ENCODE results near the gene RIOK3.

DNA sequence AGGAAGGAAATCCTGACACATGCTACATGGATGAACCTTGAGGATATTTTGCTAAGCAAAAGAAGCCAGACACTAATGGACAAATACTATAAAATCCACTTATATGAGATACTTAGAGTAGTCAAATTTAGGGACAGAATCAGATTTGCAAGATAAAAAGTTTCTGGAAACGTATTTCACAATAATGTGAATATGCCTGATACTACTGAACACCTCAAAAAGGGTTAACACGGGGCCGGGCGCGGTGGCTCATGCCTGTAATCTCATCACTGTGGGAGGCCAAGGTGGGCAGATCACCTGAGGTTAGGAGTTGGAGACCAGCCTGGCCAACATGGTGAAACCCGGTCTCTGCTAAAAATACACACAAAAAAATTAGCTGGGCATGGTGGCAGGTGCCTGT is 48.5 kb downstream of the RIOK3 start:
- no peak for TF ChIP-seq POLR2A (IDR thresholded peaks at IDR 0.05)
- TF ChIP-seq, protein P1, sequence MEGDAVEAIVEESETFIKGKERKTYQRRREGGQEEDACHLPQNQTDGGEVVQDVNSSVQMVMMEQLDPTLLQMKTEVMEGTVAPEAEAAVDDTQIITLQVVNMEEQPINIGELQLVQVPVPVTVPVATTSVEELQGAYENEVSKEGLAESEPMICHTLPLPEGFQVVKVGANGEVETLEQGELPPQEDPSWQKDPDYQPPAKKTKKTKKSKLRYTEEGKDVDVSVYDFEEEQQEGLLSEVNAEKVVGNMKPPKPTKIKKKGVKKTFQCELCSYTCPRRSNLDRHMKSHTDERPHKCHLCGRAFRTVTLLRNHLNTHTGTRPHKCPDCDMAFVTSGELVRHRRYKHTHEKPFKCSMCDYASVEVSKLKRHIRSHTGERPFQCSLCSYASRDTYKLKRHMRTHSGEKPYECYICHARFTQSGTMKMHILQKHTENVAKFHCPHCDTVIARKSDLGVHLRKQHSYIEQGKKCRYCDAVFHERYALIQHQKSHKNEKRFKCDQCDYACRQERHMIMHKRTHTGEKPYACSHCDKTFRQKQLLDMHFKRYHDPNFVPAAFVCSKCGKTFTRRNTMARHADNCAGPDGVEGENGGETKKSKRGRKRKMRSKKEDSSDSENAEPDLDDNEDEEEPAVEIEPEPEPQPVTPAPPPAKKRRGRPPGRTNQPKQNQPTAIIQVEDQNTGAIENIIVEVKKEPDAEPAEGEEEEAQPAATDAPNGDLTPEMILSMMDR (IDR thresholded peaks at IDR 0.05): no peak
